RPMI8226 (cell line): ENCODE data around the gene FRMD8.

Experiments
- DNase-seq: peaks from one replicate; pipeline ENCODE4 v3.0.0-alpha.2; 2015

The FRMD8 gene

DNA sequence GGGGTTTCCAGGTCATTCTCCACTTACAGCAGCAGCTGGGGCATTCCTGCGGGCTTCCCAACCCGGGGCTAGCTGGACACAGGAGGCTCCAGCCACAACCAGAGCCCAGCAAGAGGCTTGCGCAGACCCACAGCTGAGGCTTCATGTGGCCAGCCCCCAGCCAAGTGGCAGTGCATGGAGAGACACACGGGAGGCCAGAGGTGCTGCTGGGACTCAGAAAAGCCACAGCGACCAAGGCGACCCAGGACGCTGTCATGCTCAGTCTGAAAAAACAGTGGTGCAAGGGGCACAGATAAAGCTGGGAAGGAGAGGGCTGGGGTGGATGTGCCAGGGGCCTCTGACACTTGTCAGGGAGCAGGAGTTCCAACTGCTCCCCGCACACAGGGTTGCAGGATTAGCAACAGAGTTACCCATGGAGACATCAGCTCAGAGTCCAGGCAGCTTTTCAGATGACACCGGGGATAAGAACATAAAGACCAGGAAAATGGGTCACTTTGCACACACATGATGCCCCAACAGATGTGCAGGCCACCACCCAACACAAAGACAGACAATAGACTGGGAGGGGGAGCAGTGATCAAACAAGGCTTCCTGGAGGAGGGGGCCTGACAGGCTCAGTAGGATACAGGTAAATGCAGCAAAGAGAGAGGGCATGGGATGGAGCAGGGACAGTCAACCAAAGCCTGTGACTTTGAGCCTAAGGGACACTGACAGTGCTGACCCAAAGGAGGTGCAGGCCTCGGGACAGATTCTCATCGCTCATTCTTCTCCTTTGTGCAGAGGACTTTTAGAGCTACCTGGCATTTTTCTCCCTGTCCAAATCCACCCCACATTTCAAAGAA is 29.3 kb downstream of the FRMD8 start:
- no peak for DNase-seq

DNA sequence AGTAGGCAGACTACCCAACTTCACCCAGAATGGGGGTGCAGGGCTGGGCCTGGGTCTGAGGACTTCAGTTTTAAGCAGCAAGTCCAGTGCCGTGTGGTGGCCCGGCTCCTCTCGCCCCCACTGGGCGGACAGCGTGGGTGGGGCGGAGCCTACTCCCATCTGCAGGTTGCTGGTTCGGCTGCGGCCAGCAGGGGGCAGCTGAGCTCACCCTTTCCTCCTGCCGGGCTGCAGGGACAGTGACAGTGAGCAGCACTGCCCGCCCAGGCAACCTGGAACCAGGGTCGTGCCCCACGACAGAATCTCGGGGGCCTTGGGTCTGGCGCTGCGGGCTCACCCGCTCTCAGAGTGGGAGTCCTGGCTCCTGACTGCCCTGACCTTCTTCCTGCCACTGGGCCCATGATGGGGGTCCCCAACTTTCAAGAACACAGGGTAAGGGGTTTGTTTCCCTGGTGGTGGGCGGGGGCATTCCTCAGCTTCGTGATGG is 29.9 kb downstream of the FRMD8 start:
- peak; percentile 94 for DNase-seq

DNA sequence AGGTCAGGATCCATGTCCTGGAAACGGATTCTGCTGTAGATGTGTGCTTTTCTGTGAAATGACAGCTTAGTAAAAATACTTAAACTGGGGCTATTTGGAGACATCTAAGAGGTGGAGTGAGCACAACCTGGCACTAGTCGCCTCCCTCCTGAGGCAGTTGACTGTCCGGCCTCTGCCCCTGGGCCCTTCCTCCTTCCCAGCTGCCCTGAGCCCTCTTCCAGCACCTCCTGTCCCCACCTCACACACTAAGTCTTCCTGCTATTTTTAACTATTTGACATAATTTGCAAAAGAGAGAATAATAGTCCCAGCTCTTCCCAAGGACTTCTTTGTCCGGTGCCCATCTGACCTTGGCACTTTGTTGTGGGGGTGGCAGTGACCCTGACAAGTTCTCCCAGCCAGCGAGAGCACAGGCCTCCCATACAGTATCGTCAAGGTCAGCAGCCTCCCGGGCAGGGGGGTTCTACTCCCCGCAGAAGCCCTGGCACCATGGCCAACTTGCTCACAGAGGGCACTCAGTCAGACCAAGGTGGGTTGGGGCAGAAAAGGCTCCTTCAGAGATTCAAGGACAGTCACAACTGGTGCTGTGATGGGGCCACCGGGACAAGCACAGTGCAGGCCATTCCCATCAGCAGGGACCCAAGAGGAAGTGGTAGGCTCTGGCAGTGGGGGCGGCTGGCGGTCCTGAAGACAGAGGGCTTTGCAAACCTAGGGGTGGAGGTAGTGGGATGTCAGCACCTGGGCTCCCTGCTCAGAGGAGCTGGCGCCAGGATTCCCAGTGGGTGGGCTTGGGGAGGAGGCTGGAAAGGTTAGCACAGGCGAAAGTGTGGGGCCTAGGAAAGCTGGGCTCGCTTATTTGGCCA is 30.6 kb downstream of the FRMD8 start:
- peak; percentile 58 for DNase-seq

DNA sequence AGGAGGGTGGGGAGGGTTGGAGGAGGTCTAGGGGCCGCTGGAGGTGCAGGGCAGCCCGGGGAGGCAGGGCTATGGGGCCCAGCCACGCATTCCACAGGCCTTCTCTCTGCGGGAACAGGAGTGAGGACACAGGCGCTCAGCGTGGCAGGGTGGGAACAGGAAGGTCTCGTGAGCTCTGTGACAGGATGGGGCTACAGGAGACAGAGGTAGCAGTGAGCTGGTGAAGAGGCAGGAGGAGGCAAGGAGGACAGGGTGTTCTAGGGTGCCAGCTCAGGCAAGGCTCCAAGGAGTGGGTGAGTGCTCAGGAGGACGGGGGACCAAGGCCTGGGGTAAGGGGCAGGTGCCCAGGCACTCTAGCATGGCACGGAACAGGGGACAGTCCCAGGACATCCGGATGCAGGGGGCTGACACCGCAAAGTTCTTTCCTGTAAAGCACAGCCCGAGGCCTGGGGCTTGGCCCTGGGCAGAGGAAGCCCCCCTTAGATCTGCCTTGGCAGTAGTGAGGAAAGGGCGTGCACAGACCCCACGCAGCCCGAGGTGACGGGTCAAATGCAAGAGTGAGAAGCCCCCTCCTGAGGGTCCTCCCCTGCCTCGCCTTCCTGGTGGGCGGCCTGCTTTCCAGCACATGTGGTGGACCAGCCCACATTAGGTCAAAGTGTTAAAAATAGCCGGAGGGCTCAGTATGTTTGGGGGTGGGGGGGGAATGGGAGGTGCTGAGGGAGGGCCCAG is 31.4 kb downstream of the FRMD8 start:
- DNase-seq = peak; percentile 83

DNA sequence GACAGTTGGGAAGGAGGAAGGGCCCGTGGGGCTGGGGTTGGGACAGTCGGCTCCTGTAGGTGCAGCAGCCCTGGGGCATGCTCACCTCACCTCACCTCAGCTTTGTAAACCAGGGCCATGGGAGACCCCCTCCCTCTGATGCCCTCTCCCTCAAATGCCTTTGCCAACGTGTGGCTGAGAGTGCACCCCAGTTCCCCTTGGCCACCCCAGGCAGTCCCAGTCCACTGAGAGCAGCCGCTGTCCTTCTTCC is 31.9 kb downstream of the FRMD8 start:
- DNase-seq = no peak

DNA sequence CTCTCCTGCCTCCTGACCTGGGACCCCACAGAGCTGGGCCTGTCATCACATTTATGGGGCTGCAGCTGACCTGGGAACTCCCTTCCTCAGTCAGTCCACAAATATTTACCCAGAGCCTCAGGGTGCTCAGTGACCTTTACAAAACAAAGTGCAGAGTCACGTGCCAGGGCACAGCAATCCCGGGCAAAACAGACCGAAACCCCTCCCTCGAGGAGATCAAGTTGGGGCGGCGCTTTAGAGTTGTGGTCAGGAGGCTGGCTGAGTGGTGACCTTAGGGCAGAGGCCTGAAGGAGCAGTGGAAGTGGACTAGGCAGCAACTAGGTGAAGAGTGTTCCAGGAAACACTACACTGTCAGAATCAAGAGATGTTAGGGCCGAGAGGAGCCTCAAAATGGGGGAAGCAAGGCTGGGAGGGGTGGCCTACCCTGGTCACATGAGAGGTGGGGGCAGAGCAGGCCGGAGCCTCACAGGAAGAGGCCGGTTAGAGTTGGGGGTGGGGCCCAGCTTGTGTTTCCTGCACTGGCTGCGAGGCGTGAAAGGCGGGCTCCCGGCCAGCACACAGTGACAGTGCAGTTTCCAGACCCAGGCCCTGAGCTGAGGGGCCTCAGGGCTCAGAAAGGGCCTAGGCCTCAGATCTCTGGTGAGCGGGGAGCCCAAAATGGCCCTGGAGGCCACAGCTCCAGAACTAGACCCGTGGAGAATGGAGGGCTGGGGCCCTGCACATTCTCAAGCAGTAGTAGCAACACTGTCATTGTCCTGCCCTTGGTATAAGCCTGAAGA is 32.4 kb downstream of the FRMD8 start:
- peak; percentile 99 for DNase-seq

DNA sequence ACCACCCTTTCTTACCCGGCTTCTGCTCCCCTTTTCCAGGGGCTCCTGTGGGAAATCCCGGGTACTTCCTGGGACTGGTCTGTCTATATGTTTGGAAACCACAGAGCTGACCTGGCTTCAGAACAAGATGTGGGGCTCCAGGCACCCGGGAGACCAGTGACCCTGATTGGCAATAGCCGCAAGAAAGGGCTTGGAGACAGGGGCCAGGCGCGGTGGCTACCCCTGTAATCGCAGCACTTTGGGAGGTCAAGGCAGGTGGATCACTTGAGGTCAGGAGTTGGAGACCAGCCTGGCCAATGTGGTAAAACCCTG is 33.0 kb downstream of the FRMD8 start:
- DNase-seq = no peak

DNA sequence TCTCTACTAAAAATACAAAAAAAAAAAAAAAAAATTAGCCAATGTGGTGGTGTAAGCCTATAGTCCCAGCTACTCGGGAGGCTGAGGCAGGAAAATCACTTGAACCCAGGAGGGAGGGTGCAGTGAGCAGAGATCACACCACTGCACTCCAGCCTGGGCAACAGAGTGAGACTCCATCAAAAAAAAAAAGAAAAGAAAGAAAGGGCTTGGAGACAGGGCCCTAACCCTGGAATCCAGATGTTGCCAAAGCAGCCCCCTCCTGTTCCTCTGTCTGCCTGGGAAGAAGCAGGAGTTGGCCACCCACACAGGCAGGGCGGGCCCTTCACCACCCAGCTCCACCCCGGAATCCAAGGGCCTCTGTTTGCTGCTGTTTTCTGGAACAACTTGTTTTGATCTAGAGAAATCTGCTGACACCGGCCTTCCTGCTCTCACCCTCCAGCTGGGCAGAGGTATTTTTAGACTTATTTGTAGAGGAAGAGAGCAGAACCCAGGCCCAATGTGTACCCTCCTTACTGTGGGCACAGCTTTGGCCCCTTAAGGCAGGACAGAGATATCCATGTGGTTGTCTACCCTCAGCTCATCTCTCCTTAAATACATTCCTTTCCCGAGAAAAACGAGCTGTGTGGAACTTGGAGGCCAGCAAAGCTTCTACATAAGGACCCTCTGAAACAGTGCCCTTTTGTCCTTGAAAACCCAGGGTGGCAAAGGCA is 33.5 kb downstream of the FRMD8 start:
- peak; percentile 99 for DNase-seq

DNA sequence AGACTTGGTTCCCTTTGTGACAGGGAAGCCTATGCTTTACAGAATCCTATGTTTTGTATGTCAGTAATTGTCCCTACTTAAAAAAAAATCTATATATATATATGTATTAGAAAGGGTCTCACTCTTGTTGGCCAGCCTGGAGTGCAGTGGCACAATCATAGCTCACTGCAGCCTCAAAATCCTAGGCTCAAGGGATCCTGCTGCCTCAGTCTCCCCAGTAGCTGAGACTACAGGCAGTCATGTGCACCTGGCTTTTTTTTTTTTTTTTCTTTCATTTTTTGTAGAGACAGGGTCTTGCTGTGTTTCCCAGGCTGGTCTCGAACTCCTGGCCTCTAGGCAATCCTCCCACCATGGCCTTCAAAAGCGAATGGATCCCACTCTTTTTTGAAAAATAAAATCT is 34.1 kb downstream of the FRMD8 start:
- peak; percentile 15 for DNase-seq

DNA sequence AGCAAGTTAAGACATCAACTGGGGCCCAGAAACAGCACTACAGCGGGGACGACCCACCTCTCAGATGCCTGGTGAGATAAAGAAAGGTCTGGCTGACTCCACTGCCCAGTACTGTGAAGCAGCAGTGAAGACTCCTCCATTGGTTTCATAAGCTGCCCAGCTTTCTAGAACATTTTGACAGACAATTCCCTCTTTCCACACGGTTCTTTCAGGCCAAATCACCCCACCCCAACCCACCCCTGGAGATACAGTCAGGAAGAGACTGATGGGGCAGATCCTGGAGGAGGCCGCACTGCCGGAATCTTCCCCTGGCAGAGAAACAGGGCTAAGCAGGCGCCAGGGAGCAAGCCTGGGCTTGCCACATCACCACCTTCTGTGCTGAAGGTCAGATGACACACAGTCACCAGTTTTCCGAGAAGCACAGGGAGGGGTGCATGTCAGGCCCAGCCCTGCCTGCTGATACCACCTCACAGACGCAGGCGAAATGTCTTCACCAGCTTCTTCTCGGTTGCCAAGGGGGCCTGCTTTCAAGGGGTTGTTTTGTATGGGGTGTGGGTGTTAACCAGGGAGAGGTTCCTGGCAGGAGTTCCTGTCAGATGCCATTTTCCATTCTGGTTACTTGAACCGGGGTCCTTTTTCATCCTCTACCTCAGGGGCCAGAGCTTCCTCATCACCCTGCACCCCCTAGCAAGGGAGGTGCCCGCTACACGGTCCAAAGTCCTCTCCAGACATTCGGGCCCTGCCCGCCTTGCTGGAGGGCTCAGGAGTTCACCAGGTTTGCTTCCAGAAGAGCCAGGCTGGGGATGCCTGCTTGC is 34.7 kb downstream of the FRMD8 start:
- DNase-seq = peak; percentile 93

DNA sequence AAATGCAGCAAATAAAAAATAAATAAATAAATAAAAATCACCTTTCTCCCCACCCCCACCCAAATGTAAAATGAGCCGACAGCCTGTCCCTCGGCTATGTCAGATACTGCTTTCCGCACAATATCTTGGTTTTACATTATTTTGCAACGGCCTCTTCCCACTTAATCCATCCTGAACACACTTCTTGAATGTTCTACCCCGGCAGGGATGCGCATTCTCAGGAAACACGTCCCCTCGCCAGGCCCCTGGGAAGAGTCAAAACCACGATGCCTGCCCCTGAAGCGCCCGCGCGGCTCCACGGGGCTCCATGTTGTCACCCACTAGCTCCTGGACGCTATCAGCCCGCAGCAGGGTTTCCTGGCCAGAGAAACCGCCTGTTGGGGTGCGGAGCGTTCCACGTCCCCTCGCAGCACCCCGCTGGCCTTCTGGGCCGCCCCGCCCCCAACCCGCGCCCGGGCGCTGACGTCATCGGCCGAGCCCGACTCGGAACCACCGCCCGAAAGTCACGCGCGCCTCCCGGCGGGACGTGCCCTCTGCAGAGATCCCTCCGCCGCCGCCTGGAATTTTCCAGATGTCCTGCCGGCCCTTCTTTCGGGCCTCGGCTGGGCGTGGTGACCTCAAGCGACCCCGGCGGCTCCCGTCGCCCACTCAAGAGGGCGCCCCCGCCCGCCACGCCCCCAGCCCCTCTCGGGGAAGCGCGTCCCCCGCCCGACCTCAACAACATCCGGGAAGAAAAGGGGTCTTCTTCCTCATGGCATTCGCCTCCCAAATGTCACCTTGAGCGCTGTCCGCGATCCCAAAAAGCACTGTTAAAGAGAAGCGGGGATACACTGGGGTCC is 35.6 kb downstream of the FRMD8 start:
- peak; percentile 99 for DNase-seq

DNA sequence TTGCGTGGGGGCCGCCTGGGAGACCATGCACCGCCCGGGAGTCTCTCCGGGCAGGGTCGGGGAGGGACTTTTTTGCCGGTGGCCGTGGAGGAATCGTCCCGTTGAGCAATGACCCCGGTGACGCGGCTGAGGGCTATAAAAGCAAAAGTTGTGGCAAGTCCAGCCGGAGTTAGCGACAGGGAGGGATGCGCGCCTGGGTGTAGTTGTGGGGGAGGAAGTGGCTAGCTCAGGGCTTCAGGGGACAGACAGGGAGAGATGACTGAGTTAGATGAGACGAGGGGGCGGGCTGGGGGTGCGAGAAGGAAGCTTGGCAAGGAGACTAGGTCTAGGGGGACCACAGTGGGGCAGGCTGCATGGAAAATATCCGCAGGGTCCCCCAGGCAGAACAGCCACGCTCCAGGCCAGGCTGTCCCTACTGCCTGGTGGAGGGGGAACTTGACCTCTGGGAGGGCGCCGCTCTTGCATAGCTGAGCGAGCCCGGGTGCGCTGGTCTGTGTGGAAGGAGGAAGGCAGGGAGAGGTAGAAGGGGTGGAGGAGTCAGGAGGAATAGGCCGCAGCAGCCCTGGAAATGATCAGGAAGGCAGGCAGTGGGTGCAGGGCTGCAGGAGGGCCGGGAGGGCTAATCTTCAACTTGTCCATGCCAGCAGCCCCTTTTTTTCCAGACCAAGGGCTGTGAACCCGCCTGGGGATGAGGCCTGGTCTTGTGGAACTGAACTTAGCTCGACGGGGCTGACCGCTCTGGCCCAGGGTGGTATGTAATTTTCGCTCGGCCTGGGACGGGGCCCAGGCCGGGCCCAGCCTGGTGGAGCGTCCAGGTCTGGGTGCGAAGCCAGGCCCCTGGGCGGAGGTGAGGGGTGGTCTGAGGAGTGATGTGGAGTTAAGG is 36.4 kb downstream of the FRMD8 start, which contains the start of gene NEAT1:
Gene NEAT1, plus strand, starts transcription at position 166 of the 883 bp plus-strand sequence.
- DNase-seq = peak; percentile 95

DNA sequence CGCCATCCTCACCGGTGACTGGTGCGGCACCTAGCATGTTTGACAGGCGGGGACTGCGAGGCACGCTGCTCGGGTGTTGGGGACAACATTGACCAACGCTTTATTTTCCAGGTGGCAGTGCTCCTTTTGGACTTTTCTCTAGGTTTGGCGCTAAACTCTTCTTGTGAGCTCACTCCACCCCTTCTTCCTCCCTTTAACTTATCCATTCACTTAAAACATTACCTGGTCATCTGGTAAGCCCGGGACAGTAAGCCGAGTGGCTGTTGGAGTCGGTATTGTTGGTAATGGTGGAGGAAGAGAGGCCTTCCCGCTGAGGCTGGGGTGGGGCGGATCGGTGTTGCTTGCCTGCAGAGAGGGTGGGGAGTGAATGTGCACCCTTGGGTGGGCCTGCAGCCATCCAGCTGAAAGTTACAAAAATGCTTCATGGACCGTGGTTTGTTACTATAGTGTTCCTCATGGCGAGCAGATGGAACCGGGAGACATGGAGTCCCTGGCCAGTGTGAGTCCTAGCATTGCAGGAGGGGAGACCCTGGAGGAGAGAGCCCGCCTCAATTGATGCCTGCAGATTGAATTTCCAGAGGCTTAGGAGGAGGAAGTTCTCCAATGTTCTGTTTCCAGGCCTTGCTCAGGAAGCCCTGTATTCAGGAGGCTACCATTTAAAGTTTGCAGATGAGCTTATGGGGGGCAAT is 37.2 kb downstream of the FRMD8 start:
- DNase-seq = peak; percentile 55

DNA sequence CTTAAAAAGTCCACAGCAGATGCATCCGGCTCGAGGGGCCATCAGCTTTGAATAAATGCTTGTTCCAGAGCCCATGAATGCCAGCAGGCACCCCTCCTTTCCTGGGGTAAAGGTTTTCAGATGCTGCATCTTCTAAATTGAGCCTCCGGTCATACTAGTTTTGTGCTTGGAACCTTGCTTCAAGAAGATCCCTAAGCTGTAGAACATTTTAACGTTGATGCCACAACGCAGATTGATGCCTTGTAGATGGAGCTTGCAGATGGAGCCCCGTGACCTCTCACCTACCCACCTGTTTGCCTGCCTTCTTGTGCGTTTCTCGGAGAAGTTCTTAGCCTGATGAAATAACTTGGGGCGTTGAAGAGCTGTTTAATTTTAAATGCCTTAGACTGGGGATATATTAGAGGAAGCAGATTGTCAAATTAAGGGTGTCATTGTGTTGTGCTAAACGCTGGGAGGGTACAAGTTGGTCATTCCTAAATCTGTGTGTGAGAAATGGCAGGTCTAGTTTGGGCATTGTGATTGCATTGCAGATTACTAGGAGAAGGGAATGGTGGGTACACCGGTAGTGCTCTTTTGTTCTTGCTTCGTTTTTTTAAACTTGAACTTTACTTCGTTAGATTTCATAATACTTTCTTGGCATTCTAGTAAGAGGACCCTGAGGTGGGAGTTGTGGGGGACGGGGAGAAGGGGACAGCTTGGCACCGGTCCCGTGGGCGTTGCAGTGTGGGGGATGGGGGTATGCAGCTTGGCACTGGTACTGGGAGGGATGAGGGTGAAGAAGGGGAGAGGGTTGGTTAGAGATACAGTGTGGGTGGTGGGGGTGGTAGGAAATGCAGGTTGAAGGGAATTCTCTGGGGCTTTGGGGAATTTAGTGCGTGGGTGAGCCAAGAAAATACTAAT is 38.0 kb downstream of the FRMD8 start:
- DNase-seq = peak; percentile 73

DNA sequence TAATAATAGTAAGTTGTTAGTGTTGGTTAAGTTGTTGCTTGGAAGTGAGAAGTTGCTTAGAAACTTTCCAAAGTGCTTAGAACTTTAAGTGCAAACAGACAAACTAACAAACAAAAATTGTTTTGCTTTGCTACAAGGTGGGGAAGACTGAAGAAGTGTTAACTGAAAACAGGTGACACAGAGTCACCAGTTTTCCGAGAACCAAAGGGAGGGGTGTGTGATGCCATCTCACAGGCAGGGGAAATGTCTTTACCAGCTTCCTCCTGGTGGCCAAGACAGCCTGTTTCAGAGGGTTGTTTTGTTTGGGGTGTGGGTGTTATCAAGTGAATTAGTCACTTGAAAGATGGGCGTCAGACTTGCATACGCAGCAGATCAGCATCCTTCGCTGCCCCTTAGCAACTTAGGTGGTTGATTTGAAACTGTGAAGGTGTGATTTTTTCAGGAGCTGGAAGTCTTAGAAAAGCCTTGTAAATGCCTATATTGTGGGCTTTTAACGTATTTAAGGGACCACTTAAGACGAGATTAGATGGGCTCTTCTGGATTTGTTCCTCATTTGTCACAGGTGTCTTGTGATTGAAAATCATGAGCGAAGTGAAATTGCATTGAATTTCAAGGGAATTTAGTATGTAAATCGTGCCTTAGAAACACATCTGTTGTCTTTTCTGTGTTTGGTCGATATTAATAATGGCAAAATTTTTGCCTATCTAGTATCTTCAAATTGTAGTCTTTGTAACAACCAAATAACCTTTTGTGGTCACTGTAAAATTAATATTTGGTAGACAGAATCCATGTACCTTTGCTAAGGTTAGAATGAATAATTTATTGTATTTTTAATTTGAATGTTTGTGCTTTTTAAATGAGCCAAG is 38.9 kb downstream of the FRMD8 start:
- peak; percentile 84 for DNase-seq
